Stomach (tissue), 9 donors: ENCODE data around the gene THUMPD3. TPM values are rescaled to one million over a fixed set of nuclear protein-coding genes. Genes with fewer than 3 reads are reported as not detected.

Source experiments
- DNase-seq, 2 donors: peaks; one replicate each; pipeline versions ENCODE4 v3.0.0 to v3.0.0-alpha.2; 2013 to 2019
- H3K27ac ChIP-seq, 5 donors: fragments of 200-600 bp in 4 of 5; sonication (generic) in 4 of 5; one replicate each; pipeline ENCODE4 v1.5.1; 2013 to 2019; ENCODE audit warnings: mild to moderate bottlenecking in 1 of 5, moderate library complexity in 1 of 5
- H3K27me3 ChIP-seq, 3 donors: fragments of 200-600 bp; sonication (generic); one replicate each; pipeline ENCODE4 v1.5.1; 2017 to 2019; ENCODE audit warnings: mixed run types in 1 of 3
- H3K36me3 ChIP-seq, 4 donors: fragments of 200-600 bp; sonication (generic); 1 replicate in 3 of 4; 2 replicates in 1 of 4; pipeline ENCODE4 v1.5.1; 2016 to 2019
- H3K4me1 ChIP-seq, 4 donors: fragments of 200-600 bp; sonication (generic); one replicate each; pipeline ENCODE4 v1.5.1; 2016 to 2019
- H3K4me3 ChIP-seq, 4 donors: fragments of 200-600 bp; sonication (generic) in 3 of 4; one replicate each; pipeline ENCODE4 v1.5.1; 2016 to 2019; ENCODE audit warnings: mild to moderate bottlenecking in 1 of 4
- H3K9me3 ChIP-seq, 4 donors: fragments of 200-600 bp; sonication (generic); one replicate each; pipeline ENCODE4 v1.5.1; 2016 to 2019
- EP300 ChIP-seq: sonication (generic); formaldehyde crosslinking; IDR thresholded peaks from one replicate; pipeline ENCODE4 v1.6.1; 2017; ENCODE audit warnings: antibody characterized with exemption
- POLR2A ChIP-seq, 4 donors: fragments of 450-650 bp; IDR thresholded peaks; one replicate each; pipeline ENCODE4 v1.6.1; 2016; ENCODE audit warnings: antibody characterized with exemption in 4 of 4, control low read depth in 2 of 4, mild to moderate bottlenecking in 1 of 4, moderate library complexity in 1 of 4
- POLR2AphosphoS5 ChIP-seq, 3 donors: sonication (generic); formaldehyde crosslinking; IDR thresholded peaks; one replicate each; pipeline ENCODE4 v1.6.1; 2016; ENCODE audit warnings: antibody characterized with exemption in 3 of 3
- WGBS, 5 donors: extraction: QIAGEN DNeasy Blood & Tissue Kit in 3 of 5; methylation state at CpG; one replicate each; pipeline versions ENCODE4 v1.1.5 to v1.1.7; 2013 to 2018; 5-methylcytosine and 5-hydroxymethylcytosine counted together
- intact Hi-C: fragments of 100-400 bp; cut with DNase I; formaldehyde crosslinking; loops from one replicate; pipeline ENCODE4 v1.15.1; 2023; ENCODE audit warnings: low total_unique reads
- polyA plus RNA-seq, 3 donors: library from polyadenylated mRNA; stranded (reverse); fragments of 200-250 nt; gene quantifications; one replicate each; pipeline ENCODE4 v1.2.3, GENCODE V29; 2013
- total RNA-seq, 5 donors: library from RNA; depleted of rRNA; stranded (reverse); fragments of >200 nt; gene quantifications; one replicate each; pipeline versions ENCODE4 v1.1.0 to v1.2.3, GENCODE V29; 2014 to 2016
- TF ChIP-seq, protein P1 (sequence below), 7 experiments: fragments of 450-650 bp in 4 of 7; fragments of 200-600 bp in 3 of 7; sonication (generic) in 3 of 7; IDR thresholded peaks; one replicate each; pipeline ENCODE4 v1.5.1; 2016 to 2019; ENCODE audit warnings: antibody characterized with exemption in 7 of 7, control low read depth in 2 of 7, mild to moderate bottlenecking in 1 of 7
- donor health status: healthy with polysubstance abuse.
- donor health status: Bipolar disorder and iron deficiency.
- donor health status: healthy.

The THUMPD3 gene
- total and polyA plus RNA-seq, 8 donors = 4.7 to 255 (median 24.1) TPM

DNA sequence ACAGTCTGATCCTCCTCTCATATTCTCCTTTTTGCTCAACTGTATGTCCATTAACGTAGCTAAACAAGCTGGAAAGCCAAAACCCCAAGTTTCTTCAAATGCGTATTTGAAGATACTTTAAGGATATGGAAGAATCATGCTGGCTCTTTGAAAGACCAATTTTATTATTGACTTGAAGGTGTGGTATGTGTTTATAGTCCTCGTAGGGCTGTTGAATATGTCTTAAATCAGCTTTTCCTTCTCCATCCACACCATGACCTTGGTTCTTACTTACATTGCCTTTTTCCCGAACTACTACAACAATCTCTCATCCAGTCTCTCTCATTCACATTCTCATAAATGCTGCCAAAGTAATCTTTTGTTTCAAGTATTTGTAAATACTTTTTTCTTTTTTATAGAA, 19.7 kb upstream of the THUMPD3 start:
- H3K27ac ChIP-seq = no peak overlapping the region
- H3K4me3 ChIP-seq = no peak overlapping the region
- intact Hi-C loops = no loop called here

DNA sequence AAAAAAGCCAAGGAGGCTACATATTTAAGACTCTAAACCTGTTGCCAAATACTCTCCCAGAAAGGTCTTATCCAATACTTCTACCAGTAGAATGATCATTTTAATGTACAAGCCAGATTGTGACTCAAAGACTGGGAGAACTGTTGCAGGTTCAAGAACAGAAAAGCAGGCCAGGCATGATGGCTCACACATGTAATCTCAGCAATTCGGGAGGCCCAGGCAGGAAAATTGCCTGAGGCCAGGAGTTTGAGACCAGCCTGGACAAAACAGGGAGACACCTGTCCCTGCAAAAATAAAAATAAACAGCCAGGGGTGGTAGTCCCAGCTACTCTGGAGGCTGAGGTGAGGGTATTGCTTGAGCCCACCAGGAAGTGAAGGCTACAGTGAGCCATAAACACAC, 17.8 kb upstream of the THUMPD3 start:
- no peak overlapping the region for H3K27ac ChIP-seq
- DNase-seq = no peak
- no peak for TF ChIP-seq EP300
- no peak for TF ChIP-seq POLR2AphosphoS5 (IDR thresholded peaks at IDR 0.05)
- TF ChIP-seq POLR2A (IDR thresholded peaks at IDR 0.05) = no peak
- TF ChIP-seq, protein P1, sequence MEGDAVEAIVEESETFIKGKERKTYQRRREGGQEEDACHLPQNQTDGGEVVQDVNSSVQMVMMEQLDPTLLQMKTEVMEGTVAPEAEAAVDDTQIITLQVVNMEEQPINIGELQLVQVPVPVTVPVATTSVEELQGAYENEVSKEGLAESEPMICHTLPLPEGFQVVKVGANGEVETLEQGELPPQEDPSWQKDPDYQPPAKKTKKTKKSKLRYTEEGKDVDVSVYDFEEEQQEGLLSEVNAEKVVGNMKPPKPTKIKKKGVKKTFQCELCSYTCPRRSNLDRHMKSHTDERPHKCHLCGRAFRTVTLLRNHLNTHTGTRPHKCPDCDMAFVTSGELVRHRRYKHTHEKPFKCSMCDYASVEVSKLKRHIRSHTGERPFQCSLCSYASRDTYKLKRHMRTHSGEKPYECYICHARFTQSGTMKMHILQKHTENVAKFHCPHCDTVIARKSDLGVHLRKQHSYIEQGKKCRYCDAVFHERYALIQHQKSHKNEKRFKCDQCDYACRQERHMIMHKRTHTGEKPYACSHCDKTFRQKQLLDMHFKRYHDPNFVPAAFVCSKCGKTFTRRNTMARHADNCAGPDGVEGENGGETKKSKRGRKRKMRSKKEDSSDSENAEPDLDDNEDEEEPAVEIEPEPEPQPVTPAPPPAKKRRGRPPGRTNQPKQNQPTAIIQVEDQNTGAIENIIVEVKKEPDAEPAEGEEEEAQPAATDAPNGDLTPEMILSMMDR (IDR thresholded peaks at IDR 0.05) = no peak
- no peak overlapping the region for H3K4me3 ChIP-seq
- H3K27me3 ChIP-seq = no peaks in the 10 kb centered on the region
- intact Hi-C loops = no loop called here
- H3K4me1 ChIP-seq = peaks cover 0 to 5% (median 0%) of the 10 kb centered on the region in 4 donors
- whole genome bisulfite sequencing, 5 donors = 4 to 45% (median 33%) methylated on average over 1 of the region's 1 CpG
- H3K36me3 ChIP-seq = no peaks in the 10 kb centered on the region
- no peaks in the 10 kb centered on the region for H3K9me3 ChIP-seq

More for the DNA sequence above, 19.7 kb upstream of the THUMPD3 start:
- no peak for DNase-seq
- WGBS, 5 donors = 60 to 73% (median 65%) methylated on average over 4 of the region's 4 CpGs
- TF ChIP-seq POLR2A (IDR thresholded peaks at IDR 0.05) (no peak), POLR2AphosphoS5 (IDR thresholded peaks at IDR 0.05) (no peak), EP300 (no peak)
- TF ChIP-seq, protein P1 (IDR thresholded peaks at IDR 0.05) = no peak
- Histone ChIP-seq H3K9me3 (no peaks in the 10 kb centered on the region), H3K27me3 (no peaks in the 10 kb centered on the region), H3K36me3 (no peaks in the 10 kb centered on the region), H3K4me1 (no peaks in the 10 kb centered on the region)

DNA sequence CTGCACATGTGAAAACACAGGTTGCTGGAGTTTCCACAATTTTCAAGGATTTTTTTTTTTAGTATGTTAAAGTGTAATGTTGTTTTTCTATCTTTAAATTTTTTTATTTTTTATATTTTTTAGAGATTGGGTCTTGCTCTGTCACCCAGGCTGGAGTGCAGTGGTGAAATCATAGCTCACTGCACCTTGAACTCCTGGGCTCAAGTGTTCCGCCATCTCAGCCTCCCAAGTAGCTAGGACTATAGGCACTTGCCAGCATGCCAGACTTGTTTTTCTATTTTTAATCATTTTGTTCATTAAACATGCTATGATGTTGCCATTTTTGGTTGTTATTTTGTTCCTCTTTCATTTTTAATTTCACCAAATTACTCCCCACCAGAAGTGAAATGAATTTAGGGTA, 16.7 kb upstream of the THUMPD3 start:
- intact Hi-C loops = no loop called here
- no peak for DNase-seq

DNA sequence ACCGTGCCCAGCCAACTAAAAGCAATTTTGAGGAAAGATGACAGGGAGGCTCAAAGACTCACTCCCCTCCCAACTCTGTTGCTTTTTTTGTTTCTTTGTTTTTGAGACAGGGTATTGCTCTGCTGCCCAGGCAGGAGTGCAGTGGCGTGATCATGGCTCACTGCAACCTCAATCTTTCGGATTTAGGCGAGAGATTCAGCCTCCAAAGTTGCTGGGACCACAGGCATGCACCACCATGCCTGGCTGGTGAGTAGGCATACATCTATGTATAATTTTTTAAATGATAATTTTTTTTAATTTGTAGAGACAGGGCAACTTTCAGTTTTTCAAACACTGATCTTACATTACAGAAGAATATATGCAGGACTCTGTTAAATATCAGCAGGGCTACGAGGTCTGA, 15.8 kb upstream of the THUMPD3 start:
- intact Hi-C loops = no loop called here
- Histone ChIP-seq H3K27me3 (no peaks in the 10 kb centered on the region), H3K4me1 (peaks cover 0 to 8% (median 5%) of the 10 kb centered on the region in 4 donors), H3K36me3 (no peaks in the 10 kb centered on the region), H3K4me3 (no peak overlapping the region), H3K9me3 (no peaks in the 10 kb centered on the region), H3K27ac (no peak overlapping the region)
- TF ChIP-seq POLR2AphosphoS5 (IDR thresholded peaks at IDR 0.05) = no peak
- WGBS, 5 donors = 80 to 92% (median 87%) methylated on average over 5 of the region's 5 CpGs
- no peak for DNase-seq

More for the DNA sequence above, 16.7 kb upstream of the THUMPD3 start:
- 79 to 97% (median 95%) methylated on average over 1 of the region's 1 CpG for WGBS, 5 donors
- Histone ChIP-seq H3K4me3 (no peak overlapping the region), H3K27me3 (no peaks in the 10 kb centered on the region), H3K27ac (no peak overlapping the region), H3K36me3 (no peaks in the 10 kb centered on the region), H3K9me3 (no peaks in the 10 kb centered on the region), H3K4me1 (peaks cover 0 to 5% (median 0%) of the 10 kb centered on the region in 4 donors)
- TF ChIP-seq, protein P1 (IDR thresholded peaks at IDR 0.05) = no peak
- TF ChIP-seq EP300 = no peak

DNA sequence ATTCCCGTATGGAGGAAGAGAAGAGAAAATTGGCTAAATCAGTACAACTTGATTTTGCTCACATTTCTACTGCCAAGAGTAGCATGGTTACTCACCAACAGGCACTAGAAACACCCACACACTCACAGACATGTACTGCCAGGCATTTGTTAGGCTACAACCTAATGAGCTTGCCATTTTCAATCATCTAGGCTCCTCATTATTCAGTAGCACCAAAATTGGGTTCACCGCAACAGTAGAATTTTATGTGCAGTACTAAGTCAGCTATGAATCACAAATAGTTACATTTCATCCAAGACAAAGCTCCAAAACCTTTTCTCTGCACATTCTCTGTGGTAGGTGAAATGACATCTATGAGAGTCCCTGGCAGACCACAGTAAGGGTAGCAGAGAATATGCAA, 15.0 kb upstream of the THUMPD3 start:
- TF ChIP-seq EP300 (no peak), POLR2A (IDR thresholded peaks at IDR 0.05) (no peak), POLR2AphosphoS5 (IDR thresholded peaks at IDR 0.05) (no peak)
- TF ChIP-seq, protein P1 (IDR thresholded peaks at IDR 0.05) = no peak
- intact Hi-C loops = no loop called here
- no peak for DNase-seq
- peaks cover 3 to 13% (median 12%) of the 10 kb centered on the region in 4 donors for H3K4me1 ChIP-seq
- no peak overlapping the region for H3K27ac ChIP-seq
- WGBS, 5 donors = 44 to 69% (median 49%) methylated on average over 2 of the region's 2 CpGs
- H3K27me3 ChIP-seq = no peaks in the 10 kb centered on the region
- no peaks in the 10 kb centered on the region for H3K9me3 ChIP-seq
- H3K36me3 ChIP-seq = no peaks in the 10 kb centered on the region
- H3K4me3 ChIP-seq = no peak overlapping the region
